SK-N-SH (cell line): ENCODE results near the gene GPR137. TPM values are rescaled to one million over a fixed set of nuclear protein-coding genes. Genes with fewer than 3 reads are reported as not detected.

Experiments
- CTCF ChIA-PET: fragments of 300-600, 350-600 bp; formaldehyde crosslinking; extraction: SDS; loops from one replicate; lab custom pipeline; 2021; lab: Yijun Ruan, JAX
- POLR2A ChIA-PET: fragments of 350-600 bp; sonication (Branson Sonifier 250); formaldehyde crosslinking; extraction: SDS; loops from one replicate; lab custom pipeline; 2020; ENCODE audit warnings: antibody characterized with exemption, inconsistent platforms; lab: Yijun Ruan, JAX
- DNase-seq: peaks from one replicate; pipeline ENCODE4 v3.0.0; 2012
- H2AFZ ChIP-seq: fragments of 200-600 bp; sonication (generic); 2 replicates; pipeline ENCODE4 v1.8.1; 2016; ENCODE audit warnings: antibody characterized with exemption, mild to moderate bottlenecking, low read depth
- H3F3A ChIP-seq: fragments of 200-600 bp; sonication (generic); replicated peaks from 2 replicates; pipeline ENCODE3; 2016; ENCODE audit warnings: antibody characterized with exemption, mild to moderate bottlenecking; ENCODE audit not compliant: insufficient read depth
- H3K27ac ChIP-seq, 2 experiments: fragments of 200-500 bp in 1 of 2; fragments of 200-600 bp in 1 of 2; sonication (Bioruptor generic) in 1 of 2; sonication (generic), shearing (Covaris generic) in 1 of 2; 2 replicates each; pipeline versions ENCODE4 v1.5.1 to v1.6.1; 2014 to 2016; ENCODE audit warnings: low read depth in 2 of 2, inconsistent platforms in 1 of 2, low read length in 1 of 2, mild to moderate bottlenecking in 1 of 2, mixed read lengths in 1 of 2
- H3K27me3 ChIP-seq: fragments of 200-600 bp; sonication (generic), shearing (Covaris generic); 2 replicates; pipeline ENCODE4 v1.6.1; 2016; ENCODE audit warnings: mixed run types; ENCODE audit not compliant: insufficient read depth
- H3K36me3 ChIP-seq, 2 experiments: fragments of 200-500 bp in 1 of 2; fragments of 200-600 bp in 1 of 2; sonication (Bioruptor generic) in 1 of 2; sonication (generic) in 1 of 2; replicated peaks in 1 of 2; 2 replicates each; pipeline versions ENCODE3 to v1.5.1; 2014 to 2016; ENCODE audit warnings: low read length in 1 of 2, mild to moderate bottlenecking in 1 of 2; ENCODE audit not compliant: insufficient read depth in 2 of 2, control insufficient read depth in 1 of 2
- H3K4me1 ChIP-seq, 2 experiments: fragments of 200-500 bp in 1 of 2; fragments of 200-600 bp in 1 of 2; sonication (Bioruptor generic) in 1 of 2; sonication (generic), shearing (Covaris generic) in 1 of 2; 2 replicates each; pipeline versions ENCODE4 v1.5.1 to v1.6.1; 2014 to 2016; ENCODE audit warnings: low read depth in 1 of 2, low read length in 1 of 2, mixed run types in 1 of 2; ENCODE audit not compliant: insufficient read depth in 2 of 2, control insufficient read depth in 1 of 2
- H3K4me2 ChIP-seq: fragments of 200-600 bp; sonication (generic), shearing (Covaris generic); 2 replicates; pipeline ENCODE4 v1.6.1; 2017; ENCODE audit warnings: mixed run types
- H3K4me3 ChIP-seq, 2 experiments: fragments of 200-500 bp in 1 of 2; fragments of 200-600 bp in 1 of 2; sonication (Bioruptor generic) in 1 of 2; sonication (generic), shearing (Covaris generic) in 1 of 2; 2 replicates each; pipeline versions ENCODE4 v1.5.1 to v1.8.1; 2014 to 2016; ENCODE audit warnings: low read depth in 2 of 2, inconsistent platforms in 1 of 2, low read length in 1 of 2, mild to moderate bottlenecking in 1 of 2, mixed read lengths in 1 of 2, moderate library complexity in 1 of 2
- H3K79me2 ChIP-seq: fragments of 200-600 bp; sonication (generic); 2 replicates; pipeline ENCODE4 v1.8.1; 2017; ENCODE audit warnings: mild to moderate bottlenecking; ENCODE audit not compliant: insufficient read depth
- H3K9ac ChIP-seq: fragments of 200-600 bp; sonication (generic); 2 replicates; pipeline ENCODE4 v1.6.1; 2017; ENCODE audit warnings: mixed run types
- H3K9me2 ChIP-seq: fragments of 200-600 bp; sonication (generic); 2 replicates; pipeline ENCODE4 v1.6.1; 2017; ENCODE audit warnings: mixed run types
- H3K9me3 ChIP-seq: fragments of 200-600 bp; sonication (generic); 2 replicates; pipeline ENCODE4 v1.6.1; 2017; ENCODE audit warnings: mixed run types, mild to moderate bottlenecking, moderate library complexity
- H4K20me1 ChIP-seq: fragments of 200-600 bp; sonication (generic); 2 replicates; pipeline ENCODE4 v1.6.1; 2017; ENCODE audit warnings: mild to moderate bottlenecking, mixed run types; ENCODE audit not compliant: insufficient read depth
- ELF1 ChIP-seq: IDR thresholded peaks from 2 replicates; pipeline ENCODE4 v1.4.0; 2012
- EP300 ChIP-seq, 2 experiments: IDR thresholded peaks; 2 replicates each; pipeline versions ENCODE4 v1.4.0 to v1.6.1; 2012; ENCODE audit warnings: borderline replicate concordance in 1 of 2, low read depth in 1 of 2, low read length in 1 of 2
- FOXJ3 ChIP-seq: sonication (generic); formaldehyde crosslinking; IDR thresholded peaks from 2 replicates; pipeline ENCODE4 v1.5.1; 2020; ENCODE audit warnings: mild to moderate bottlenecking, missing genetic modification reagents
- FOXM1 ChIP-seq: IDR thresholded peaks from 2 replicates; pipeline ENCODE4 v1.4.0; 2012; ENCODE audit warnings: low read depth, mild to moderate bottlenecking
- GABPA ChIP-seq: IDR thresholded peaks from 2 replicates; pipeline ENCODE4 v1.4.0; 2012; ENCODE audit warnings: low read depth, mild to moderate bottlenecking
- GATA2 ChIP-seq: sonication (generic); formaldehyde crosslinking; IDR thresholded peaks from 2 replicates; pipeline ENCODE4 v1.5.0; 2020; ENCODE audit warnings: mild to moderate bottlenecking, missing genetic modification reagents
- JUND ChIP-seq: IDR thresholded peaks from 2 replicates; pipeline ENCODE4 v1.4.0; 2012
- MEF2A ChIP-seq: IDR thresholded peaks from 2 replicates; pipeline ENCODE4 v1.4.0; 2012; ENCODE audit warnings: low read depth, borderline replicate concordance
- MXI1 ChIP-seq: IDR thresholded peaks from 2 replicates; pipeline ENCODE4 v1.6.1; 2012; ENCODE audit warnings: mild to moderate bottlenecking, low read depth, low read length, improper control_type of control experiment
- RAD21 ChIP-seq: IDR thresholded peaks from 2 replicates; pipeline ENCODE4 v1.6.1; 2012; ENCODE audit warnings: mild to moderate bottlenecking, low read length
- RCOR1 ChIP-seq: fragments of 150-350 bp; IDR thresholded peaks from 2 replicates; pipeline ENCODE4 v1.6.1; 2017; ENCODE audit warnings: antibody characterized with exemption, low read length
- RFX5 ChIP-seq: IDR thresholded peaks from 2 replicates; pipeline ENCODE4 v1.6.1; 2012; ENCODE audit warnings: mild to moderate bottlenecking, improper control_type of control experiment, low read length
- TAF1 ChIP-seq: IDR thresholded peaks from 2 replicates; pipeline ENCODE4 v1.6.1; 2012; ENCODE audit warnings: low read depth, mild to moderate bottlenecking, low read length, moderate library complexity, borderline replicate concordance
- TCF12 ChIP-seq: IDR thresholded peaks from 2 replicates; pipeline ENCODE4 v1.4.0; 2012
- WGBS: methylation state at CpG from one replicate; pipeline ENCODE4 v1.1.6; 2017; ENCODE audit warnings: low lambda C conversion rate; 5-methylcytosine and 5-hydroxymethylcytosine counted together
- polyA plus RNA-seq, 3 experiments: library from polyadenylated mRNA; depleted of rRNA; stranded (reverse); fragments of >200 nt; gene quantifications; 2 replicates each; pipeline ENCODE4 v1.2.3, GENCODE V29; 2012
- TF ChIP-seq, protein P1 (sequence below): IDR thresholded peaks from 2 replicates; pipeline ENCODE4; 2012
- TF ChIP-seq, protein P2 (sequence below): fragments of 150-350 bp; IDR thresholded peaks from 2 replicates; pipeline ENCODE4 v1.6.1; 2016; ENCODE audit warnings: mild to moderate bottlenecking, low read depth, low read length
- TF ChIP-seq, protein P3 (sequence below): IDR thresholded peaks from 2 replicates; pipeline ENCODE4 v1.6.1; 2012; ENCODE audit warnings: mild to moderate bottlenecking, low read depth, low read length, moderate library complexity
- TF ChIP-seq, protein P4 (sequence below): IDR thresholded peaks from 2 replicates; pipeline ENCODE4 v1.4.0; 2012; ENCODE audit warnings: low read depth, borderline replicate concordance

Gene GPR137
- polyA plus RNA-seq, 1 of the 3 experiments (the other 2 are of a cell fraction) = 29.9 TPM

DNA sequence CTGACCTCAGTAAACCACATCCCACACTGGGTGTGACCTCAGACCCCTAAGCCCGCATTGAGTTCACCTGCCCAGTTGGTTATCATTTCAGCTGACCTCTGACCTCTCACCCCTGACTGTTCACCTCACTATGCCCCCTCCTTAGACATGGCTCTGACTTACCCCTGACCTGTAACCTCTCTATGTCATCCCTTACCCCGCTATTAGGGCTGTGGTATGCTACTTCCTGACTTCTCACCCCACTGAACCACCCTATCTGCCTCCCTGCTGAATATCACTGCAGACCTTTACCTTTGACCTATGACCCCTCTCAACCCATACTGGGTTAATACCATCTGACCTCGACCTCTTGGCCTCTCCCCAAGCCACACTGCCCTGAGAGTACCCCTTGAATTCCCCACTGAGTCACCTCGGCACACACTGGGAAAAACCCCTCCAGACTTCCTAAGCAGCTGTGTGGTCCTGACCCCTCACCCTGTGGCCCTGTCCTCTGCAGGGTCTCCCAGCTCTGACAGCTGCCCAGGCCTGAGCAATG, 26.0 kb upstream of the GPR137 start:
- DNase-seq = no peak
- H3K4me1 ChIP-seq = peaks cover 0 to 21% of the 10 kb centered on the region in 2 experiments; a peak in 2 of 4 replicates
- no peak overlapping the region for H3K27ac ChIP-seq
- H3K9me3 ChIP-seq = no peaks in the 10 kb centered on the region
- H3K79me2 ChIP-seq = no peaks in the 10 kb centered on the region; the same call in none of the 2 replicates
- ChIA-PET CTCF (no interaction called here), POLR2A (no interaction called here)
- 92% methylated on average over 4 of the region's 4 CpGs for WGBS
- peaks cover 29 to 38% of the 10 kb centered on the region in 2 experiments for H3K36me3 ChIP-seq
- no peak overlapping the region for H3K4me2 ChIP-seq
- peaks cover 3% of the 10 kb centered on the region for H3F3A ChIP-seq
- no peaks in the 10 kb centered on the region for H4K20me1 ChIP-seq
- no peaks in the 10 kb centered on the region for H3K27me3 ChIP-seq
- no peak overlapping the region for H3K9ac ChIP-seq
- TF ChIP-seq, protein P1, sequence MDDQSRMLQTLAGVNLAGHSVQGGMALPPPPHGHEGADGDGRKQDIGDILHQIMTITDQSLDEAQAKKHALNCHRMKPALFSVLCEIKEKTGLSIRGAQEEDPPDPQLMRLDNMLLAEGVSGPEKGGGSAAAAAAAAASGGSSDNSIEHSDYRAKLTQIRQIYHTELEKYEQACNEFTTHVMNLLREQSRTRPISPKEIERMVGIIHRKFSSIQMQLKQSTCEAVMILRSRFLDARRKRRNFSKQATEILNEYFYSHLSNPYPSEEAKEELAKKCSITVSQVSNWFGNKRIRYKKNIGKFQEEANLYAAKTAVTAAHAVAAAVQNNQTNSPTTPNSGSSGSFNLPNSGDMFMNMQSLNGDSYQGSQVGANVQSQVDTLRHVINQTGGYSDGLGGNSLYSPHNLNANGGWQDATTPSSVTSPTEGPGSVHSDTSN = no peak
- TF ChIP-seq FOXM1 (no peak), MXI1 (no peak), ELF1 (no peak), GABPA (no peak), EP300 (IDR thresholded peaks at IDR 0.05; ENCODE audit: borderline replicate concordance in 1 of 2, low read depth in 1 of 2, low read length in 1 of 2) (no peak), GATA2 (CRISPR knock-in tag) (no peak), FOXJ3 (CRISPR knock-in tag) (no peak)
- TF ChIP-seq, protein P2, sequence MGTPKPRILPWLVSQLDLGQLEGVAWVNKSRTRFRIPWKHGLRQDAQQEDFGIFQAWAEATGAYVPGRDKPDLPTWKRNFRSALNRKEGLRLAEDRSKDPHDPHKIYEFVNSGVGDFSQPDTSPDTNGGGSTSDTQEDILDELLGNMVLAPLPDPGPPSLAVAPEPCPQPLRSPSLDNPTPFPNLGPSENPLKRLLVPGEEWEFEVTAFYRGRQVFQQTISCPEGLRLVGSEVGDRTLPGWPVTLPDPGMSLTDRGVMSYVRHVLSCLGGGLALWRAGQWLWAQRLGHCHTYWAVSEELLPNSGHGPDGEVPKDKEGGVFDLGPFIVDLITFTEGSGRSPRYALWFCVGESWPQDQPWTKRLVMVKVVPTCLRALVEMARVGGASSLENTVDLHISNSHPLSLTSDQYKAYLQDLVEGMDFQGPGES = no peak
- TF ChIP-seq, protein P3, sequence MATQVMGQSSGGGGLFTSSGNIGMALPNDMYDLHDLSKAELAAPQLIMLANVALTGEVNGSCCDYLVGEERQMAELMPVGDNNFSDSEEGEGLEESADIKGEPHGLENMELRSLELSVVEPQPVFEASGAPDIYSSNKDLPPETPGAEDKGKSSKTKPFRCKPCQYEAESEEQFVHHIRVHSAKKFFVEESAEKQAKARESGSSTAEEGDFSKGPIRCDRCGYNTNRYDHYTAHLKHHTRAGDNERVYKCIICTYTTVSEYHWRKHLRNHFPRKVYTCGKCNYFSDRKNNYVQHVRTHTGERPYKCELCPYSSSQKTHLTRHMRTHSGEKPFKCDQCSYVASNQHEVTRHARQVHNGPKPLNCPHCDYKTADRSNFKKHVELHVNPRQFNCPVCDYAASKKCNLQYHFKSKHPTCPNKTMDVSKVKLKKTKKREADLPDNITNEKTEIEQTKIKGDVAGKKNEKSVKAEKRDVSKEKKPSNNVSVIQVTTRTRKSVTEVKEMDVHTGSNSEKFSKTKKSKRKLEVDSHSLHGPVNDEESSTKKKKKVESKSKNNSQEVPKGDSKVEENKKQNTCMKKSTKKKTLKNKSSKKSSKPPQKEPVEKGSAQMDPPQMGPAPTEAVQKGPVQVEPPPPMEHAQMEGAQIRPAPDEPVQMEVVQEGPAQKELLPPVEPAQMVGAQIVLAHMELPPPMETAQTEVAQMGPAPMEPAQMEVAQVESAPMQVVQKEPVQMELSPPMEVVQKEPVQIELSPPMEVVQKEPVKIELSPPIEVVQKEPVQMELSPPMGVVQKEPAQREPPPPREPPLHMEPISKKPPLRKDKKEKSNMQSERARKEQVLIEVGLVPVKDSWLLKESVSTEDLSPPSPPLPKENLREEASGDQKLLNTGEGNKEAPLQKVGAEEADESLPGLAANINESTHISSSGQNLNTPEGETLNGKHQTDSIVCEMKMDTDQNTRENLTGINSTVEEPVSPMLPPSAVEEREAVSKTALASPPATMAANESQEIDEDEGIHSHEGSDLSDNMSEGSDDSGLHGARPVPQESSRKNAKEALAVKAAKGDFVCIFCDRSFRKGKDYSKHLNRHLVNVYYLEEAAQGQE = no peak
- no peaks in the 10 kb centered on the region for H3K9me2 ChIP-seq
- no peak overlapping the region for H2AFZ ChIP-seq
- no peak overlapping the region for H3K4me3 ChIP-seq

DNA sequence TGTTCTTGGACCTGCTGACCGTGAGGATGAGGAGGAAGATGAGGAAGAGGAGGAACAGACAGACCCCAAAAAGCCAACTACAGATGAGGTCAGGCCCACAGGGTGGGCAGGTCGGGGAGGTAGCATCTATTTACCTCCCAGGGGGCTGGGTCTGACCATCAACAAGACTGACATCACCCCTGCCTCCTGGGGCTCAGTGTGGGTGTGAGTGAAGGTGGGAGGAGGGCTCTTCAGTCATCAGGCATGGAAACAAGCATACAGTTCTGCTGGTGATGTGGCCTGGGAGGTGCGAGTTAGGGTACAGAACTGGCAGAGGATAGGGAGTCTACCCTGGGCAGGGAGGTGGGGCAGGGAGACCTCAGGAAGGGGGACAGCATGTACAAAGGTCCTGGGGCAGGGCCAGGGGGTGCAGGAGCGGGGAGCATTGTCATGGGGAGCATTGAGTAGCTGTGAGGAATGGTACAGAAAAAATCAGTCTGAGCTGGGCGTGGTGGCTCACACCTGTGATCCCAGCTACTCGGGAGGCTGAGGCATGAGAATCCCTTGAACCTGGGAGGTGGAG, 25.4 kb upstream of the GPR137 start:
- no peaks in the 10 kb centered on the region; the same call in none of the 2 replicates for H3K79me2 ChIP-seq
- H3K4me2 ChIP-seq = no peak overlapping the region
- H3K4me3 ChIP-seq = no peak overlapping the region
- TF ChIP-seq MXI1 (no peak), TCF12 (no peak), RAD21 (no peak), GATA2 (CRISPR knock-in tag) (no peak), TAF1 (no peak), JUND (no peak), GABPA (no peak), RCOR1 (no peak), RFX5 (no peak), FOXJ3 (CRISPR knock-in tag) (no peak), MEF2A (no peak)
- TF ChIP-seq, protein P4, sequence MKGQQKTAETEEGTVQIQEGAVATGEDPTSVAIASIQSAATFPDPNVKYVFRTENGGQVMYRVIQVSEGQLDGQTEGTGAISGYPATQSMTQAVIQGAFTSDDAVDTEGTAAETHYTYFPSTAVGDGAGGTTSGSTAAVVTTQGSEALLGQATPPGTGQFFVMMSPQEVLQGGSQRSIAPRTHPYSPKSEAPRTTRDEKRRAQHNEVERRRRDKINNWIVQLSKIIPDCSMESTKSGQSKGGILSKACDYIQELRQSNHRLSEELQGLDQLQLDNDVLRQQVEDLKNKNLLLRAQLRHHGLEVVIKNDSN = no peak
- TF ChIP-seq, protein P2 = no peak
- H3K4me1 ChIP-seq = peaks cover 0 to 27% of the 10 kb centered on the region in 2 experiments; a peak in 2 of 4 replicates
- CTCF ChIA-PET = interaction anchor here (5.7 kb wide), 1 partner anchor 9 kb away, joined by 119 read pairs; the partner anchor contains the start of gene PLCB3
- H3K9me2 ChIP-seq = no peaks in the 10 kb centered on the region
- H3K36me3 ChIP-seq = peaks cover 30 to 33% of the 10 kb centered on the region in 2 experiments
- H4K20me1 ChIP-seq = no peaks in the 10 kb centered on the region
- WGBS = 94% methylated on average over 6 of the region's 6 CpGs
- H3K9me3 ChIP-seq = no peaks in the 10 kb centered on the region
- peaks cover 3% of the 10 kb centered on the region for H3F3A ChIP-seq
- no peak for DNase-seq
- POLR2A ChIA-PET = no interaction called here
- H3K9ac ChIP-seq = no peak overlapping the region
- no peak overlapping the region for H3K27ac ChIP-seq
- no peak overlapping the region for H2AFZ ChIP-seq
- H3K27me3 ChIP-seq = no peaks in the 10 kb centered on the region
